HepG2 (cell line): Measurements from ENCODE around the gene MBLAC2. TPM values are rescaled to one million over a fixed set of nuclear protein-coding genes. Genes with fewer than 3 reads are reported as not detected.

ENCODE experiments used
- ASH2L ChIP-seq: fragments of 300-600, 200-600 bp; sonication (generic); IDR thresholded peaks from 2 replicates; pipeline ENCODE4 v1.7.0; 2017; ENCODE audit warnings: low read depth, mild to moderate bottlenecking, moderate library complexity, mixed read lengths, low read length; ENCODE audit not compliant: insufficient read length
- E2F1 ChIP-seq: sonication (generic); formaldehyde crosslinking; IDR thresholded peaks from 2 replicates; pipeline ENCODE4 v1.5.0; 2020; ENCODE audit warnings: missing genetic modification reagents
- ESRRA ChIP-seq: sonication (generic); formaldehyde crosslinking; IDR thresholded peaks from 2 replicates; pipeline ENCODE4 v1.5.1; 2020; ENCODE audit warnings: mild to moderate bottlenecking, low read depth, missing genetic modification reagents
- GRHL1 ChIP-seq: sonication (generic); formaldehyde crosslinking; conservative IDR thresholded peaks from 2 replicates; pipeline ENCODE4 v1.8.0; 2022; ENCODE audit warnings: missing genetic modification reagents
- MAFG ChIP-seq: sonication (generic); formaldehyde crosslinking; IDR thresholded peaks from 2 replicates; pipeline ENCODE4 v1.5.1; 2020; ENCODE audit warnings: mild to moderate bottlenecking, missing genetic modification reagents
- MIXL1 ChIP-seq: IDR thresholded peaks from 2 replicates; pipeline ENCODE4 v1.6.1; 2016
- MTF2 ChIP-seq: sonication (generic); formaldehyde crosslinking; IDR thresholded peaks from 2 replicates; pipeline ENCODE4 v1.5.0; 2020; ENCODE audit warnings: missing genetic modification reagents, borderline replicate concordance
- NCOA1 ChIP-seq: sonication (generic); formaldehyde crosslinking; IDR thresholded peaks from 2 replicates; pipeline ENCODE4 v1.9.0; 2021; ENCODE audit warnings: missing genetic modification reagents
- NFE2L2 ChIP-seq: fragments of 150-350 bp; IDR thresholded peaks from 2 replicates; pipeline ENCODE4 v1.6.1; 2014; ENCODE audit warnings: low read length
- NFRKB ChIP-seq: fragments of 450-650 bp; IDR thresholded peaks from 2 replicates; pipeline ENCODE4 v1.6.1; 2017
- POLR2AphosphoS5 ChIP-seq: IDR thresholded peaks from 2 replicates; pipeline ENCODE4 v1.6.1; 2012; ENCODE audit warnings: low read depth, low read length
- PREB ChIP-seq: sonication (generic); formaldehyde crosslinking; IDR thresholded peaks from 2 replicates; pipeline ENCODE4 v1.4.0; 2020; ENCODE audit warnings: missing genetic modification reagents
- RAD21 ChIP-seq: fragments of 450-650 bp; formaldehyde crosslinking; IDR thresholded peaks from 2 replicates; pipeline ENCODE4 v1.5.0; 2020; ENCODE audit warnings: mild to moderate bottlenecking
- SATB2 ChIP-seq: sonication (generic); formaldehyde crosslinking; IDR thresholded peaks from 2 replicates; pipeline ENCODE4 v1.5.0; 2020; ENCODE audit warnings: missing genetic modification reagents
- TFAP4 ChIP-seq: sonication (generic); IDR thresholded peaks from 2 replicates; pipeline ENCODE4 v1.6.1; 2016; ENCODE audit warnings: low read depth, borderline replicate concordance
- THAP8 ChIP-seq: sonication (generic); formaldehyde crosslinking; IDR thresholded peaks from 2 replicates; pipeline ENCODE4 v1.5.1; 2020; ENCODE audit warnings: missing genetic modification reagents, mild to moderate bottlenecking, borderline replicate concordance
- U2AF1 ChIP-seq: fragments of 200-400 bp; formaldehyde crosslinking; optimal IDR thresholded peaks from 2 replicates; pipeline ENCODE3; 2017; ENCODE audit warnings: mild to moderate bottlenecking, low read depth, low read length
- ZBTB39 ChIP-seq: sonication (generic); formaldehyde crosslinking; IDR thresholded peaks from 2 replicates; pipeline ENCODE4 v1.5.0; 2020; ENCODE audit warnings: missing genetic modification reagents
- ZNF552 ChIP-seq: sonication (generic); formaldehyde crosslinking; IDR thresholded peaks from 2 replicates; pipeline ENCODE4 v1.9.0; 2022; ENCODE audit warnings: missing genetic modification reagents, mild to moderate bottlenecking, borderline replicate concordance
- ZNF619 ChIP-seq: sonication (generic); formaldehyde crosslinking; IDR thresholded peaks from 2 replicates; pipeline ENCODE4 v1.4.0; 2020; ENCODE audit warnings: mild to moderate bottlenecking, missing genetic modification reagents
- ZNF639 ChIP-seq: conservative IDR thresholded peaks from 2 replicates; pipeline ENCODE4 v1.6.1; 2018; ENCODE audit warnings: missing genetic modification reagents
- polyA plus RNA-seq, 8 experiments: library from polyadenylated mRNA; depleted of rRNA in 3 of 8; stranded (reverse) in 7 of 8; unstranded in 1 of 8; fragments of >200 nt; fragmentation: Illumina TruSeq in 4 of 8; extraction: Trizol in 4 of 8; gene quantifications; 2 replicates each; pipeline versions ENCODE4 v1.2.1 to v1.2.3, GENCODE V29; 2011 to 2016; ENCODE audit warnings: low read depth in 4 of 8, missing spikeins in 1 of 8, mixed read lengths in 1 of 8; ENCODE audit not compliant: insufficient read depth in 1 of 8
- total RNA-seq, 5 experiments: library from RNA; depleted of rRNA; stranded (reverse); fragments of >200 nt; fragmentation: Illumina TruSeq; extraction: Trizol; gene quantifications; 2 replicates each; pipeline ENCODE4 v1.2.3, GENCODE V29; 2016; ENCODE audit warnings: low read depth in 1 of 5

The MBLAC2 gene
- total and polyA plus RNA-seq, 2 of the 13 experiments (the other 11 are each of a cell fraction or from before 2014, with no cell fraction given), result 2.9 to 4.1 TPM

GRCh38 chr5:90473396-90474234 lies 956 bp downstream of the MBLAC2 start (continued):
- TF ChIP-seq MIXL1 (CRISPR knock-in tag), result no peak
- TF ChIP-seq PREB, result no peak
- 0 out of 2 replicates have a peak, but pooled peaks have one; percentile 20 for TF ChIP-seq ZNF619 (CRISPR knock-in tag)
- TF ChIP-seq GRHL1 (CRISPR knock-in tag), result no peak
- no peak for TF ChIP-seq RAD21 (CRISPR knock-in tag)
- no peak for TF ChIP-seq NFE2L2
- TF ChIP-seq ZNF552 (CRISPR knock-in tag), result no peak
- TF ChIP-seq NFRKB, result no peak
- no peak for TF ChIP-seq ESRRA (CRISPR knock-in tag)
- TF ChIP-seq MAFG (CRISPR knock-in tag), result no peak; the same call in 1 of the 2 replicates
- no peak for TF ChIP-seq ZNF639 (CRISPR knock-in tag)
- TF ChIP-seq NCOA1 (CRISPR knock-in tag), result no peak
- TF ChIP-seq SATB2 (CRISPR knock-in tag), result peak; percentile 59; the same call in 1 of the 2 replicates
- no peak for TF ChIP-seq POLR2AphosphoS5
- TF ChIP-seq E2F1 (CRISPR knock-in tag), result no peak; the same call in 1 of the 2 replicates
- no peak; the same call in 1 of the 2 replicates for TF ChIP-seq MTF2 (CRISPR knock-in tag)
- TF ChIP-seq ZBTB39 (CRISPR knock-in tag), result no peak; the same call in 1 of the 2 replicates
- TF ChIP-seq THAP8 (CRISPR knock-in tag), result no peak
- no peak for TF ChIP-seq ASH2L
- TF ChIP-seq TFAP4, result no peak
- TF ChIP-seq U2AF1, result peak; percentile 15
